Panc1 (cell line): ENCODE results near the gene NCKAP5. TPM values are rescaled to one million over a fixed set of nuclear protein-coding genes. Genes with fewer than 3 reads are reported as not detected.

Experiments used
- ATAC-seq: fragments of 200-7000 bp; cut with Tn5 transposase; 2 replicates; pipeline ENCODE4 v1.9.1; 2020; ENCODE audit warnings: mild to moderate bottlenecking, moderate library complexity
- BruUV-seq: library from RNA; stranded (reverse); fragments of 400-500 nt; replicated peaks from 2 replicates; lab custom pipeline; 2021; lab: Mats Ljungman, UMichigan
- CTCF ChIA-PET: fragments of 300-600 bp; sonication (Branson Sonifier 250); formaldehyde crosslinking; loops from one replicate; lab custom pipeline; 2022; ENCODE audit warnings: antibody characterized with exemption; lab: Charles Lee
- POLR2A ChIA-PET: fragments of 300-600 bp; sonication (Branson Sonifier 250); formaldehyde crosslinking; loops from one replicate; lab custom pipeline; 2022; ENCODE audit warnings: antibody characterized with exemption; lab: Charles Lee
- DNase-seq: peaks from one replicate; pipeline ENCODE4 v3.0.0-alpha.2; 2010; ENCODE audit warnings: low read depth, low spot score
- H3K27ac ChIP-seq: 2 replicates; pipeline ENCODE4 v1.5.1; 2011; ENCODE audit warnings: mild to moderate bottlenecking, low read length, inconsistent platforms
- H3K27me3 ChIP-seq: fragments of 200-500 bp; sonication (Bioruptor generic); 2 replicates; pipeline ENCODE4 v1.6.0; 2014; ENCODE audit warnings: low read length, inconsistent platforms; ENCODE audit not compliant: control insufficient read depth, insufficient read depth
- H3K36me3 ChIP-seq: fragments of 200-500 bp; sonication (Bioruptor generic); 2 replicates; pipeline ENCODE4 v1.5.1; 2014; ENCODE audit warnings: inconsistent platforms, mild to moderate bottlenecking, low read length, moderate library complexity; ENCODE audit not compliant: control insufficient read depth, insufficient read depth
- H3K4me1 ChIP-seq: 2 replicates; pipeline ENCODE4 v1.5.1; 2011; ENCODE audit warnings: inconsistent platforms, mild to moderate bottlenecking, low read length, moderate library complexity; ENCODE audit not compliant: control insufficient read depth, insufficient read depth
- H3K4me3 ChIP-seq, 2 experiments: 2 replicates each; pipeline ENCODE4 v1.5.1; 2011 to 2012; ENCODE audit warnings: low read depth in 2 of 2, low read length in 2 of 2, mild to moderate bottlenecking in 2 of 2, inconsistent platforms in 1 of 2, moderate library complexity in 1 of 2
- H3K9me3 ChIP-seq: fragments of 200-500 bp; sonication (Bioruptor generic); 2 replicates; pipeline ENCODE4 v1.5.1; 2014; ENCODE audit warnings: low read depth, mild to moderate bottlenecking, inconsistent platforms, low read length, moderate library complexity; ENCODE audit not compliant: control insufficient read depth, insufficient read depth
- POLR2AphosphoS5 ChIP-seq: IDR thresholded peaks from 2 replicates; pipeline ENCODE4 v1.6.1; 2012; ENCODE audit warnings: mild to moderate bottlenecking, low read depth, low read length, moderate library complexity
- SIN3A ChIP-seq: IDR thresholded peaks from 2 replicates; pipeline ENCODE4 v1.6.1; 2012; ENCODE audit warnings: low read depth, mild to moderate bottlenecking, low read length, moderate library complexity, borderline replicate concordance; ENCODE audit not compliant: insufficient read depth
- TCF7L2 ChIP-seq: IDR thresholded peaks from 2 replicates; pipeline ENCODE4 v1.6.1; 2011; ENCODE audit warnings: mild to moderate bottlenecking, low read depth, low read length, inconsistent platforms
- in situ Hi-C: cut with HindIII; loops from 2 replicates; pipeline ENCODE4 v1.10.0; 2016; ENCODE audit warnings: low sequenced_read_pairs, low pct_unique_long_range_greater_than_20kb
- intact Hi-C: fragments of 100-400 bp; cut with micrococcal nuclease; formaldehyde crosslinking; loops from one replicate; pipeline ENCODE4 v1.10.0; 2022; ENCODE audit not compliant: unreplicated experiment
- total RNA-seq: library from RNA; stranded (reverse); gene quantifications from one replicate; pipeline ENCODE4 v1.2.1, GENCODE V29; 2021; ENCODE audit not compliant: unreplicated experiment
- TF ChIP-seq, protein P1 (sequence below): fragments of 450-650 bp; IDR thresholded peaks from 2 replicates; pipeline ENCODE4 v1.5.1; 2017; ENCODE audit warnings: mild to moderate bottlenecking
- TF ChIP-seq, protein P2 (sequence below), 2 experiments: IDR thresholded peaks; 2 replicates each; pipeline ENCODE4 v1.6.1; 2011 to 2012; ENCODE audit warnings: low read depth in 2 of 2, control low read depth in 1 of 2, low read length in 1 of 2, mild to moderate bottlenecking in 1 of 2, moderate library complexity in 1 of 2; ENCODE audit not compliant: insufficient read depth in 1 of 2

Gene NCKAP5
- total RNA-seq, 1 experiment from 2014 or later = 0.10 TPM

DNA sequence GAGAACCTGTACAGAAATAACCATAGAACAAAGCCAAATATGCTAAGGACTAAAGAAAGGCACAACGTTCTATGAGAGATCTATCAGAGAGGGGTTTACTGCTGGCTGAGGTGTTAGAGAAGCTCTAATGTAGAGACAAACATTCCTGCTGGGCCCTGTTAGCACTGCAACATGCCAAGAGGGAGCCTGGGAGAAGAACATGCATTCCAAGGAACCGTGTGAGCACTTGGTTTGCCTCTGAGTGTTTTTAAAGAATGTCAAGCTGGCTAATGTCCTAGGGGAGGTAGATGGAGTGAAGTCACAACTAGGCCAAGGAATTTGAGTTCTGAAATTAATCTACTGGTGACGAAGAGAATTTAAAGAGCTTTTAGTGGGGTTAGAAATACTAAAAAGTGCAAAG lies 514.0 kb downstream of the NCKAP5 start:
- no peak for DNase-seq
- TF ChIP-seq TCF7L2 = no peak
- TF ChIP-seq, protein P1, sequence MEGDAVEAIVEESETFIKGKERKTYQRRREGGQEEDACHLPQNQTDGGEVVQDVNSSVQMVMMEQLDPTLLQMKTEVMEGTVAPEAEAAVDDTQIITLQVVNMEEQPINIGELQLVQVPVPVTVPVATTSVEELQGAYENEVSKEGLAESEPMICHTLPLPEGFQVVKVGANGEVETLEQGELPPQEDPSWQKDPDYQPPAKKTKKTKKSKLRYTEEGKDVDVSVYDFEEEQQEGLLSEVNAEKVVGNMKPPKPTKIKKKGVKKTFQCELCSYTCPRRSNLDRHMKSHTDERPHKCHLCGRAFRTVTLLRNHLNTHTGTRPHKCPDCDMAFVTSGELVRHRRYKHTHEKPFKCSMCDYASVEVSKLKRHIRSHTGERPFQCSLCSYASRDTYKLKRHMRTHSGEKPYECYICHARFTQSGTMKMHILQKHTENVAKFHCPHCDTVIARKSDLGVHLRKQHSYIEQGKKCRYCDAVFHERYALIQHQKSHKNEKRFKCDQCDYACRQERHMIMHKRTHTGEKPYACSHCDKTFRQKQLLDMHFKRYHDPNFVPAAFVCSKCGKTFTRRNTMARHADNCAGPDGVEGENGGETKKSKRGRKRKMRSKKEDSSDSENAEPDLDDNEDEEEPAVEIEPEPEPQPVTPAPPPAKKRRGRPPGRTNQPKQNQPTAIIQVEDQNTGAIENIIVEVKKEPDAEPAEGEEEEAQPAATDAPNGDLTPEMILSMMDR = no peak
- no peak for TF ChIP-seq SIN3A
- TF ChIP-seq, protein P2, sequence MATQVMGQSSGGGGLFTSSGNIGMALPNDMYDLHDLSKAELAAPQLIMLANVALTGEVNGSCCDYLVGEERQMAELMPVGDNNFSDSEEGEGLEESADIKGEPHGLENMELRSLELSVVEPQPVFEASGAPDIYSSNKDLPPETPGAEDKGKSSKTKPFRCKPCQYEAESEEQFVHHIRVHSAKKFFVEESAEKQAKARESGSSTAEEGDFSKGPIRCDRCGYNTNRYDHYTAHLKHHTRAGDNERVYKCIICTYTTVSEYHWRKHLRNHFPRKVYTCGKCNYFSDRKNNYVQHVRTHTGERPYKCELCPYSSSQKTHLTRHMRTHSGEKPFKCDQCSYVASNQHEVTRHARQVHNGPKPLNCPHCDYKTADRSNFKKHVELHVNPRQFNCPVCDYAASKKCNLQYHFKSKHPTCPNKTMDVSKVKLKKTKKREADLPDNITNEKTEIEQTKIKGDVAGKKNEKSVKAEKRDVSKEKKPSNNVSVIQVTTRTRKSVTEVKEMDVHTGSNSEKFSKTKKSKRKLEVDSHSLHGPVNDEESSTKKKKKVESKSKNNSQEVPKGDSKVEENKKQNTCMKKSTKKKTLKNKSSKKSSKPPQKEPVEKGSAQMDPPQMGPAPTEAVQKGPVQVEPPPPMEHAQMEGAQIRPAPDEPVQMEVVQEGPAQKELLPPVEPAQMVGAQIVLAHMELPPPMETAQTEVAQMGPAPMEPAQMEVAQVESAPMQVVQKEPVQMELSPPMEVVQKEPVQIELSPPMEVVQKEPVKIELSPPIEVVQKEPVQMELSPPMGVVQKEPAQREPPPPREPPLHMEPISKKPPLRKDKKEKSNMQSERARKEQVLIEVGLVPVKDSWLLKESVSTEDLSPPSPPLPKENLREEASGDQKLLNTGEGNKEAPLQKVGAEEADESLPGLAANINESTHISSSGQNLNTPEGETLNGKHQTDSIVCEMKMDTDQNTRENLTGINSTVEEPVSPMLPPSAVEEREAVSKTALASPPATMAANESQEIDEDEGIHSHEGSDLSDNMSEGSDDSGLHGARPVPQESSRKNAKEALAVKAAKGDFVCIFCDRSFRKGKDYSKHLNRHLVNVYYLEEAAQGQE (IDR thresholded peaks at IDR 0.05; ENCODE audit: insufficient read depth in 1 of 2, low read depth in 2 of 2, low read length in 1 of 2) = no peak
- TF ChIP-seq POLR2AphosphoS5 = no peak
- in situ Hi-C loops = no loop called here
- ATAC-seq = no peak
- Histone ChIP-seq H3K27ac (no peak overlapping the region), H3K27me3 (no peaks in the 10 kb centered on the region), H3K9me3 (no peaks in the 10 kb centered on the region), H3K4me3 (no peak overlapping the region), H3K4me1 (no peaks in the 10 kb centered on the region), H3K36me3 (no peaks in the 10 kb centered on the region)
- no TSS peak for BruUV-seq
- POLR2A ChIA-PET = no interaction called here
- CTCF ChIA-PET = no interaction called here
- intact Hi-C loops = no loop called here

DNA sequence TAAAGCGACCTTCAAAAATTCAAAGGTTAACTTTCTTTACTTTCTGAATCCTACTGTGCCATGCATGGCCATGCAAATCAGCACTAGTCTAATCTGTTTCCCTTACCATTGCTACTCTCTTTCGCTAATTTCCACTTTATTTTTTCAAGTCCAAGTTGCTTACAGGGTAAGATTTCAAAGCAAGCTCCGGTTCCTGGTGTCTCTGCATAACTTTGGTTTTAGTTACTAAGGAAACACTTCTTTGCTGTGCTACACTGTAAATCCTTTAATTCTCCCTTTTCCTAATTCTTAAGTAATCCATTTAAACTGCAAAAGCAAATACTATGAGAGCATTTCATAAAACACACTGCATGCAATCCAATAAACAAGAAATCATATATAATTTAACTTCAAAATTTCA lies 514.7 kb downstream of the NCKAP5 start:
- DNase-seq (no peak), ATAC-seq (no peak)
- Histone ChIP-seq H3K4me3 (no peak overlapping the region), H3K9me3 (no peaks in the 10 kb centered on the region), H3K27me3 (no peaks in the 10 kb centered on the region), H3K36me3 (no peaks in the 10 kb centered on the region), H3K27ac (no peak overlapping the region), H3K4me1 (no peaks in the 10 kb centered on the region)
- BruUV-seq = no TSS peak
- POLR2A ChIA-PET = no interaction called here
- in situ Hi-C loops = no loop called here
- CTCF ChIA-PET = no interaction called here
- no peak for TF ChIP-seq SIN3A
- no peak for TF ChIP-seq POLR2AphosphoS5
- TF ChIP-seq TCF7L2 = no peak
- TF ChIP-seq, protein P1 = no peak
- TF ChIP-seq, protein P2 (IDR thresholded peaks at IDR 0.05; ENCODE audit: insufficient read depth in 1 of 2, low read depth in 2 of 2, low read length in 1 of 2) = no peak
- intact Hi-C loops = no loop called here
